GM21619 (cell line): Measurements from ENCODE around the gene INPP5D.
"Not testable (repeated sequence)": the region's sequence is repeated elsewhere in the genome, so short reads cannot be mapped to it uniquely, and the experiment has no call there.

Source experiments
- ATAC-seq: cut with Tn5 transposase; IDR thresholded peaks from one replicate; pipeline ENCODE4 v1.9.1; 2021; ENCODE audit not compliant: unreplicated experiment

INPP5D gene

DNA sequence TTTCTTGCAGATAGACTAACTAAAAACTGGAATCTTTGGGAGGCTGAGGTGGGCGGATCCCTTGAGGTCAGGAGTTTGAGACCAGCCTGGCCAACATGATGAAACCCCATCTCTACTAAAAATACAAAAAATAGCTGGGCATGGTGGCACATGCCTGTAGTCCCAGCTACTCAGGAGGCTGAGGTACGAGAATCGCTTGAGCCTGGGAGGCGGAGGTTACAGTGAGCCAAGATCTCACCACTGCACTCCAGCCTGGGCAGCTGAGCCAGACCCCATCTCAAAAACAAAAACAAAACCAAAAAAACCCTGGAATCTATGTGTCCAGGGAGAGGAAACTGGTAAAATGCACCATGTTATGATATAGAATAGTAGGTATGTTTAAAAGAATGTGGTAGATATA, 7.6 kb upstream of the INPP5D start:
- ATAC-seq, result not testable (repeated sequence)

- peak; percentile 54 for ATAC-seq
These were observed 6.0 kb upstream of the INPP5D start for GRCh38 chr2:233053928-233054784.

- ATAC-seq, result no peak
These were observed 4.8 kb upstream of the INPP5D start for GRCh38 chr2:233055362-233055761.

DNA sequence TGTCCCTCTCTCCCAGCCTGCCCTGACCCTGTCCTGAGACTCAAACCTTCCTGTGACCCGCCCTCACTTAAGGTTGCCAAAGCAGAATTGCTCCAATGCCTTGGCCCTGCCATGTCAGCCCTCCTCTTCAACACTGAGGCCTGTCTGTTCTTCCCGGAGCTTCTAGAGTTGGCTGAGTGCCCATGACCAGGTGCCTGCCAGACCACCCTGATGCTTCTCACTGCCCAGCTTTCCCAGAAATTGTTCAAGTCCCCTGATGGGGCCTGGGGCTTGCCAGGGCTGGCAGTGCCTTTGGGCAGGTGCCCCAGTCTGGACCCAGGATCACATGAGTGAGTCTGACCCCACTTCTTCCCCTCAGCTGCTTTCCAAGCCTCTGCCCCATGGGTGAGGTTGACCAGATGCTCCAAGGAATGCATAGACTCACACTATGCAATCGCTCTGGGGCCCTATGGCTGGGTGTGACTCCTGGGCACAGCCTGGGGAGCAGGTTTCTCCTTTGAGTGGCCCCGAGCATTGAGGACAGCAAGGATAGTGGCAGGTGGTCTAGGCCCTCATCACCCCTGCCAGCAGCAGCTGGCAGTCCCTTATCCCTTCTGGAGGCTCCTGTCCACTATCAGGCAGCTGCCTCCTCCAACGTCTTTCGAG, 3.1 kb upstream of the INPP5D start:
- no peak for ATAC-seq

- ATAC-seq, result no peak
These were observed 1.2 kb upstream of the INPP5D start for GRCh38 chr2:233058717-233059546.

DNA sequence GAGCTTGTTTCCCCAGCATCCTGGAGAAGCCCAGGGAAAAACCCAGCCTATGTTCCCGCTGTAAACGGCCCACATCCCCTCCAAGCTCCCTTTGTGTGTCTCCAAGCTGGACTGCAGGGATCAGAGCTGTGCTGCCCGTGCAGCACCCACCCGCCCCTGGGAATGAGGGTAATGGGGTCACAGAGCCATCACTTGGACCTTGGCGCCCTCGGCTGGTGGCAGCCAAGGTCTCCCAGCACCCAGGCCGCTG, 670 bp upstream of the INPP5D start:
- ATAC-seq, result no peak

- peak; percentile 0 for ATAC-seq
These were observed 398 bp downstream of the INPP5D start for GRCh38 chr2:233060501-233060979.

GRCh38 chr2:233060980-233061590, 943 bp downstream of the INPP5D start:
- peak; percentile 6 for ATAC-seq

GRCh38 chr2:233061591-233062450, 1.7 kb downstream of the INPP5D start:
- peak; percentile 29 for ATAC-seq

DNA sequence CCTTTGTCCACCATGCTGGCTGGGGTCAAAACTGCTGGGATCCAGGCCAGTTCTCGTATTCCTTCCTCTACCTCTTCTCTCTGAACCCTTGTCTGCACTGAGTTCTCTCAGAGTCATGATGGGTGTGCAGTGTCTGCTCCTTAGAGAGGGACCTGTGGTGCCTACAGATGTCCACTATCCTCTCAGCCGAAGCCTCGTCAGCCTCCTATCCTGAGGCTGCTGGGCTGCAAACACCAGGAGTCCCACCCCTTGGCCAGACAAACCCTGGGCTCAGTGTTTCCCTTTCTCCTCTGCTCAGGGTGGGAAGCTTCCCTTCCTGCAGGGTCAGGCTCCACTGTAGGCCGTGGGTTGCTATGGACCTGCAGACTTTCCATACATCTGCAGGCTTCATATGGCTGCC, 2.3 kb downstream of the INPP5D start:
- no peak for ATAC-seq

DNA sequence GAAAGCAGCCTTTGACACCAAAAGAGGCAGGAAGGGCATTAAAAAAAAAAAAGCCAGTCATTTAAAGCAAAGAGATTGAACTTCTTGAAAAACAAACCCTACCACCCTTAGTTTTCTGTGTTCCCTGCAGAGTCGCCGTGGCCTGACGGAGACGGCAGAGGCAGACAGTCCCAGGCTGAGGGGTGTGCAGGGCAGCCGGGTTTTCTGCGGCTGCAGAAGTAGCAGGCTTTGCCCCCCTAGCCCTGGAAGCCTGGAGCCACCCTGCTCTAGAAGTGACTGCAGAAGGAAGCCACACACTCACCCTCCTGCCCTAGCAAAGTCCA, 2.8 kb downstream of the INPP5D start:
- ATAC-seq, result no peak

DNA sequence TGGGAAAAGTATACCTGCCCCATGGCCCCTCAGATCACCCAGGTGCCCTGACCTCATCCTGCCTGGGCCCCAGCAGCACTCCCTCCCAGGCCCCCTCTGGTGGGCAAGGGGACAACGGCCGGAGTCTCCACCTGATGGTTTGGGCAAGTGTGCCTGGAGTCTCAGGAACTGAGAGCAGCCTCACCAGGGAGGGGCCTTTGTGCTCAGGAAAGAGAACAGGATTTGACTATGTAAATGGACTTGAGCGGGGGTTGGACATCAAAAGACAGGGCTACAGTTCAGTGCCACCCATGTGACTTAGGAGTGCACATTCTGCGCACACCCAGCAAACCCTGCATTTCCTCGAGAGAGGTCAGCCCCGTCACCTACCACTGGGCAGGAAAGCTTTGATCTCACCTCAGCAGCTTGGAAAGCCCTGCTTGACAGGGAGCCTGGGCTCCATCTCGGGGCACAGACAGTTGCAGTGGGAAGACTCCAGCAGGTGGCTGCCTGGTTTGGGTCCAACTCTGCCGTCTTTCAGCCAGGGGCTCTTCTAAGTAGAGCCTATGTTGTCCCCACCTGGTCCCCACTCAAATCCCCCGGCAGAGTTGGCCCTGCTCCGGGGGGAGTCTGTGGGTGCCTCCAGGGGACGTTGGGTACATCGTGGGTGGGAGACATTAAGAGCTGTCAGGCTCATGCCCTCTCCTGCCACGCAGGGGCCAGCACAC, 3.3 kb downstream of the INPP5D start:
- peak; percentile 41 for ATAC-seq

GRCh38 chr2:233063976-233064411, 3.9 kb downstream of the INPP5D start:
- no peak for ATAC-seq

- ATAC-seq, result no peak
These were observed 4.5 kb downstream of the INPP5D start for GRCh38 chr2:233064530-233065199.

DNA sequence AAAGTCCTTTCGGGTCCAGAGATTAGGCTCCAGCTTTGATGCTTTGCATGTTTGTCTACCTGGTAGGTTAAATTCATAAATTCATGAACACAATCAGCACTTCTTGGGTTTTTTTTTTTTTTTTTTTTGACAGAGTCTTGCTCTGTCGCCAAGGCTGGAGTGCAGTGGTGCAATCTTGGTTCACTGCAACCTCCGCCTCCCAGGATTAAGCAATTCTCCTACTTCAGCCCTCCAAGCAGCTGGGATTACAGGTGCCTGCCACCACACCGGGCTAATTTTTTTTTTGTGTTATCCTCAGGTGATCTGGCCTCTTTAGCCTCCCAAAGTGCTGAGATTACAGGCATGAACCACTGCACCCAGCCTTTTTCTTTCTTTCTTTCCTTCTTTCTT, 5.1 kb downstream of the INPP5D start:
- not testable (repeated sequence) for ATAC-seq

DNA sequence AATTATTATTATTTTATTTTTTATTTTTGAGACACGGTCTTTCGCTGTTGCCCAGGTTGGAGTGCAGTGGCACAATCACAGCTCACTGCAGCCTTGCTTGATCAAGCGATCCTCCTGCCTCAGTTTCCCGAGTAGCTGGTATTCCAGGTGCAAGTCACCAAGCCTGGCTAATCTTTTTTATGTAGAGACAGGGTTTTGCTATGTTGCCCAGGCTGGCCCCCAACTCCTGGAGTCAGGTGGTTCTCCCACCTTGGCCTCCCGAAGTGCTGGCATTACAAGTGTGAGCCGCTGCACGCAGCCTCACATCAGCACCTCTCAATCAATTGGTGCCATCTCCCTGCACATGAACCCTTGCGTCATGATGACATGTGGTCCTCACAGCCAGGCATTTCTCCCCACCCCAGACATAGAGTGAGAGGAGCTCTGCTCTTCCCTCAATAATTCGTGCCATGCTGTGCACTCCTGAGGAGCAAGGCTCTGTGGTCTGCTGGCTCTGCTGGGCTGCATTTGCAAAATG, 5.9 kb downstream of the INPP5D start:
- ATAC-seq, result no peak

- ATAC-seq, result no peak
These were observed 8.7 kb downstream of the INPP5D start for GRCh38 chr2:233068762-233069418.

DNA sequence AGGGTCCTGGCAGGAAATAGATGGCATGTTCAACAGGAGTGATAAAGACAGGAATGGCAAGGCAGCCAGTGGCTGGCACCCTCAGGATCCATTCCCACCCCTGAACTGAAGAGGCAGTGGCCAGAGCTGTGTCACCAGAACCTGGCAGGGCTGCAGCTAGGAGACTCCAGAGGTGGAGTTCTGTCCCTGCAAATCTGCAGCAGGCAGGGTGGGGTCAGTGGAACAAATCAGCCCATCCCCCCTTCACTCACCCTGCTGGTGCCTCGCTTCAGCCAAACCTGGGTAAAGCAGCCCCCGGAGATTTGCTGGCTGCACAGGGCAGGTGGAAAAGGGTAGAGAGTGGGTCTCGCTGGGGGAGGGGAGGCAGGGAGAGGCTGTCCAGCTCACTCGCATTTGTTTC, 12.7 kb downstream of the INPP5D start:
- ATAC-seq, result no peak

DNA sequence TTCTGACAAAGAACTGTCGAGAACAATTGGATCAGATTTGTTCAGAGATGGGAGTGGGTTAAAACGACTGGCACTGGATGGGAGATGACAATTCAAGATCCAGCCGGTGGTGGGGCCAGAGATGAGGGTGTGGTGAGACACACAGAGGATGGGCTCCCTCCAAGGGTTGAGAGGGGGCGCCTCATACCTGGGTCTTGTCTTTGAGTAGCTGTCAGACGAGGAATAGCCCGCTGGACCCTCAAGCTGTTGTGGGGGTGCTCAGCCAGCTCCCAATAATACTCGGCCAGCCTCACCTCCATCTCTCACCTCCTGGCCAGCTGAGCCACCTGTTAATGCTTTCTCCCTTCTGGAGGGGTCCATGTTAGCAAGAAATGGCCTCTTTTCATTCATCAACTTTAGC, 14.0 kb downstream of the INPP5D start:
- no peak for ATAC-seq
